Spleen (tissue), 7 donors: Measurements from ENCODE around the gene SLC1A4.

Source experiments
- CTCF ChIP-seq, 11 experiments: fragments of 200-600 bp in 7 of 11; fragments of 450-650 bp in 4 of 11; sonication (generic) in 4 of 11; IDR thresholded peaks in 8 of 11; conservative IDR thresholded peaks in 3 of 11; 1 replicate in 7 of 11; 2 replicates in 4 of 11; pipeline versions ENCODE4 v1.4.0 to v1.8.0; 2016 to 2021; ENCODE audit warnings: antibody characterized with exemption in 11 of 11, inconsistent platforms in 4 of 11, mild to moderate bottlenecking in 1 of 11
- POLR2A ChIP-seq, 3 donors: fragments of 450-650 bp; IDR thresholded peaks; one replicate each; pipeline ENCODE4 v1.5.1; 2017; ENCODE audit warnings: antibody characterized with exemption in 3 of 3, mild to moderate bottlenecking in 1 of 3
- POLR2AphosphoS5 ChIP-seq, 3 donors: sonication (generic); formaldehyde crosslinking; IDR thresholded peaks; one replicate each; pipeline ENCODE4 v1.5.1; 2017; ENCODE audit warnings: antibody characterized with exemption in 3 of 3
- donor health status: DM: no; HTN: no; CAD: no; lungs with moderate emphysema.
- donor health status: DM: no; HTN: no; CAD: no.
- donor health status: DM: no; HTN: no; CAD: no.

GRCh38 chr2:65059071-65059470 lies 69.9 kb downstream of the SLC1A4 start:
- TF ChIP-seq CTCF (IDR thresholded peaks at IDR 0.05 in 8 of 11, conservative IDR thresholded peaks at IDR 0.05 in 3 of 11) (no peak), POLR2AphosphoS5 (IDR thresholded peaks at IDR 0.05) (peak in 1 of 3 donors; percentile 74), POLR2A (IDR thresholded peaks at IDR 0.05) (no peak)
